ENCODE results near the gene ATP9B.
A peak's percentile ranks its signal among the peaks of the same experiment; 100 is the strongest.
"Not testable (repeated sequence)": the region's sequence is repeated elsewhere in the genome, so short reads cannot be mapped to it uniquely, and the experiment has no call there.

Gene ATP9B

DNA sequence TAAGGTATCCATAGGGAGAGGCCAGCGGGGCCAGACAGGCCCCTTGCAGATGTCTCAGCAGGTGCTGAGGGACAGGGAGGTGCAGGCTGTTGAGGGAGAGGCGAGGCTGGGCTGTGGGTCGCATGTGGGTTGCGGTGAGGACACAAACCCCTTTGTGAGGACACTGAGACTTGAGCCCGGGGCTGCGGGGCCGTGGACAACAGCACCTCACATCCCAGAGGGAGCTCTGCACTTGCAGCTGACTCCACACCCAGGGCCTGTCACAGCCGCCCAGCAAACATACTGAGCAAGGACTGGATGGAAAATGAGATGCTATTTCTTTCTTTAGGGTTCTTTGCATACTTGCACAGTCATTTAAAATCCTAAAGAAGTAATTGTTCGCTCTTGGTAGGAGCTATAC, 231.2 kb downstream of the ATP9B start:
- no peak for DNase-seq

DNA sequence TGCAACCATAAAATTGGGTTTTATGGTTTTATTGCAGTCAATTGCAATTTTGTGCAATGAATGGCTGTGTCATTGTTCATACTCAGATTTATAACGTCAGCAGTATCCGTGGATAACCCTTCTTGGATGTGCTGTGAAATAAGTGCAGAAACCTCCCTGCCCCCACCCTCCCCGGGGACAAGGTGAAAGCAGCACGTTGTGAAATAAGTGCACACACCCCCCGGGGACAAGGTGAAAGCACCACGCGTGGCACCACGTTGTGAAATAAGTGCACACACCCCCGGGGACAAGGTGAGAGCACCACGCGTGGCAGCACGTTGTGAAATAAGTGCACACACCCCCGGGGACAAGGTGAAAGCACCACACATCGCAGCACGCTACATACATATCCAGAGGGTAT, 232.9 kb downstream of the ATP9B start:
- DNase-seq = no peak

DNA sequence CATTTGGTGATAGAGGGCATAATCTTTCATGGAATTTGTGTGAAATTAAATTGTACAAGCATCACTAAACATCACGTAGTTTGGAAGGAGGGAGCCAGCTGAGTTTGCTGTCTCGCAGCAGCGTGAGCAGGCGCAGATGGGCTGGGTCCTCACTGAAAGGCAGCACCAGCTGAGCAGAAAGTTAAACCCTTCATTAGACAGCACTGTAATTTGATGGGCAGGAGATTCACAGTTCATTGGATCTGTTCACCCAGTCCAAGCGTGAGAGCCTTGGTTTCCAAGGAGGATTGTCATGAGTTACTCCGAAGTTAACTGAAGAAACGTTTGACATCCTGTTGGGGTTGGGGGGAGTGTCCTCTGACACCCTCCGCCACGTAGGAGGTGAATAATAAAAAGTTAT, 236.7 kb downstream of the ATP9B start:
- DNase-seq = peak; percentile 65

DNA sequence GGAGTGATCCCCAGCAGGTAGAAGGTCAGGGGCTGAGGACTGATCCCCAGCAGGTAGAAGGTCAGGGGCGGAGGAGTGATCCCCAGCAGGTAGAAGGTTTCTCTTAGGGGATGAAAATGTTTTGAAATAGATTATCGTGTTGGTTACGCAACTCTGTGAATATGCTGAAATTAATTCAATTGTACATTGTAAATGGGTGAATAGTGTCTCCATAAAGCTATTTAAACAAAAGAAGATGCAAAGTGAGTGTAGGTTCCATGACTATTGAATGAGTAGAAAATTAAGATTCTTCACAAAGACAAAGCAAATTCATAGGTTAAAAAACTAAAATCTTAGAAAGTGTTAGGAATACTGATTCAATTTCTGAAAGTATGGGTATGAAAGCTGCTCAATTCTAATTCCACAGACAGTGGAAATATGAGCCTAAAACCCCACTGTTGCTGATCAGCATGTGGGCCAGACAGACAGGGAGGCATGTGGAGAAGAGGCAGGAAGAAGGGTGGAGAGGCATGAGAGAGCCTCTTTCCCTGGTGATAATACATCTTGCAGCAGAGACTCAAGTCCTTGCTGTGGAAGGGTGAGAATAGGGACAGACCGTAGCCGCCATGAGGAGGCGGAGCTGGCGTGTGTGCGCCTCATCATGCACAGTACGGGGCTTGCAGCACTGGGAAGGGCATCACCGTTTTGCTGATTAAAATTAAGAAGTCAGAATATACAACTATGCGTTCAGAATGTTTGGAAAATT, 240.6 kb downstream of the ATP9B start:
- DNase-seq = no peak

DNA sequence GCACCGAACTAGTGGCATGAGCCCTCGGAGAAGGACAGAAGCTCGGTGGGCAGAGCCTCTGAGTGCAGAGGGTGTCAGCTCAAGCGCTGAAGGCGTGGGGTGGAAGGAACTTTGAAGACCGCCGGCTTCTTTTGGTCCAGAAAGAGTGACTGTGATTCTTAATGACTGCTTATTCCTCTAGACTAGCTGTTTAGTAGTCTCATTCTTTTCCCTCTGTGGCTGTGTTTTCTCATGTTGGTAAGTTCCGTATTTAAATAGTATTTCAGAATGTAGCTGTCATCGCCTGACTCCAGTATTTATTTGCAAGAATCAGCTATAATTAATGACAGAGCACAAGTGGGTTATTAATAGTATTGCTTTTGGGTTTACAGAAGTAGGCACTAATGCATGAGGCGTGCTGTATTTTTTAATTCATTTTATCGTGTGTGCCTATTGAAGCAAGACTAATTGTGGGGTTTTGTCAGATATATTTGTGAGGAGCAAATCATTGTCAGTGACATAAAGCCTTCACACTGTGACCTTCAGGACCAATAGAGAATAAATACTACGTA, 245.7 kb downstream of the ATP9B start:
- DNase-seq = no peak

DNA sequence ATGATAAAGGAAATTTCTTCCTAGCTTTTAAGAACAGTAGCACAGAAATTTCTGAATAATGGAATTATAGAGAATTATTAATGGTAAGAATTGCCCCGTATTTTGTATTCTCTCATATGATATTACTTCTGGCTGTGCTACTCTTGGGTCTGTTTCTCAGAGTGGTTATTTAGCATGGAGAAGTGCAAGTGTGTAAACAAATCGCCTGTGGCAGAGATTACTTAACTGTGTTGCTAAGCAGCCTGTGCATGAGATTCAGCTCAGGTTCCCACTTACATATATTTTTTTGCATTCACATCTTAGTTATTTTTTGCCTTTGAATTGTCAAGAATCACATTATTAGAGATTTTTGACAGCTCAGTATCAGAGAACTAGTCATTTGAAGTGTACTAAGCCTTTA, 246.4 kb downstream of the ATP9B start:
- DNase-seq = no peak

DNA sequence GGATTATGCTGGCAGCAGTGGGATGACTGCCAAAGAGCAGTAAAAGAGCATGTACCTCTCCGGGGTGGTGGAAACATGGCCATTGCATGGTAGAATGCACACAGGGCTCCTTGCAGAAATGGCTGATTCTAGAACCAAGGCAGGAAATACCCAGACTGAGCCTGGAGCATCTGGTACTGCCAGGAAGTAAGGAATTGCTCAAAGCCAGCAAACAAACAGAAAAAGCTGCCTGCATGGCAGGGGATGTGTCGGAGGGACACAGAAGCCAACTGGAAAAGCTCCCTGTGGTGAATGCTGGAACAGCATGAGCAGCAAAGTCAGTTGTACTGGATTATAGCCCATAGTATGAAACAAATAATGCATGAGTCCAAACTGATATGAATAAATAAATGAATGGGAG, 248.5 kb downstream of the ATP9B start:
- DNase-seq = no peak

DNA sequence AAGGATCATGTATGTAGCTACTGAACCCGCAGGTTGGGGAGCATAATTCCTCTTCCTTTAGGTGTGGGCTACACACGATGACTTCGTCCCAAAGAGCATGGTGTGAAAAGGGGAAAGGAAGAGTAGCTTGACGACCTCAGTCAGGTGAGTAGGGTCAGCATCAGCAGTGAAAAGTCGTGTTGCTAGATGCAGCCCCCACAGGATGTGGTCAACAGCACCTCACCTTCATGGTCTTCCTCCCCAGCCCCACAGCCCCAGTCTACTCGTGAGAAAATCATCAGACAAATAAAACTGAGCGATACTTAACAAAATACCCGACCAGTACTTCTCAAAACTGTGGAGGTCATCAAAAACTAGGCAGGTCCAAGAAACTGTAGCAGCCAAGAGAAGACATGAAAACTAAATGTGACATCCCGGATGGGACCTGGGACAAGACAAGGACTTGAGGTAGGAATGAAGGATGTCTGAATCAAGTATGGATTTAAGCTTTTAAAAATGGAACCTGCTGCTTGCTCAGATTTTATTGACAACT, 249.0 kb downstream of the ATP9B start:
- DNase-seq = no peak

DNA sequence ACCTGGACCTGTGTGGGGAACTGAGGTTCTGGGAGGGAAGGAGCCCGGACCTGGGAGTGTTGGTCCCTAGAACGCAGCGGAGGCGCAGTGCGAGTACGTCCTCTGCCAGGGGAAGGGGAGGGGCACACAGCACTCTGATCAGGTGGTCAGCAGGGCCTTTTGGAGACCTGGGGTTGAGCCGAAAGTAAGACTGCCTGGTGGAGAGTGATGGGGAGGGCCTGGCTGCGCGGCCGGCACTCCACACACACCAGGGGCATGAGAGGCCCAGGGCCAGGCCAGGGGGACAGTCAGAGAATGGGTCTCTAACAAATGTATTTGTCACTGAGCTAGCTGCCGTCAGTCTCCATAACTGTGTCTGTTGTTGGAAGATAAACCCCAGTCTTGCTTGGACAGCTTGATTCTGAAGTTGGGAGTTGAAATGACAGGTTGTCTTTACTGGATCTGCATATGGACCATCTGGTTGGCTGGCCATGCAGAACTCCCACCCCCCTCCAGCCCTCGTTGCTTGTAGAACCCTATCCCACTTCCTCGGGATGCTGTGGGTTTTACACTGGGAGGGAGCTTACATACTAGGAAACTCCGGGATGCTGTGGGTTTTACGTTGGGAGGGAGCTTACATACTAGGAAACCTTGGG, 251.1 kb downstream of the ATP9B start:
- DNase-seq = no peak

DNA sequence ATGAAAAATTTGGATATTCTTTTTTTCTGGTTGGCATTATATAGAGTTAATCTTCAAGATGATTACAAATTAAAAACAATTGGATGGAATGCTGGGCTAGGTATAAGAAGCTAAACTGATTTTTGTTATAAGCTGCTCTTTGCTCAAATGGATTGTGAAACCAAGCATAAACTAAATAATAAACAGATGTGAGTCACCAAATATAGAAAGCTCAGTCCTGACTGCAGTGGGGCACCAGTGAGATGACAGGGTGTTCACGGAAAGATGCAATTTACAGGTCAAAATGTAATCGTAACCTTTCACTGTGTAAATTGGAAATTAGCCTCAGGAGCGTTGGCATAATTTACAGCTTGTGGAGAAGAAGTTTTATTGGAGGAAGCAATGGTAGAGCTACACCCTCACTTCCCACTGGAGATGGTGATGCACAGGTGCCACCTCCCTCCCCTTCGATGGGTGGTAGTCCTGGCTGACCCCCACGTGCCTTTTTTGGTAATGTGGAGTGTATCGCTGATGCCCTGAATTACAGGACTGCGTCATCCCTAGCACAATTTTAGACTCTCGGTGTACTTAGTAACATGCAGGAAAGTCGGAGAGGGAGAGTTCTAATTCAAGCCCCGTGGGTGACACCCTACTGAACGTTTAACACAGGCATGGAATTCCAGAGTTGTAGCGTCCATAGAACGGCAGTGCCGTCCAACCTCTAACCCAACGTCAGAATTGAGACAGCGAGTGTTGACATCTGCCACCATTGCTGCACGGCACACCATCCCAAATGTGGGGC, 252.6 kb downstream of the ATP9B start:
- DNase-seq = no peak

DNA sequence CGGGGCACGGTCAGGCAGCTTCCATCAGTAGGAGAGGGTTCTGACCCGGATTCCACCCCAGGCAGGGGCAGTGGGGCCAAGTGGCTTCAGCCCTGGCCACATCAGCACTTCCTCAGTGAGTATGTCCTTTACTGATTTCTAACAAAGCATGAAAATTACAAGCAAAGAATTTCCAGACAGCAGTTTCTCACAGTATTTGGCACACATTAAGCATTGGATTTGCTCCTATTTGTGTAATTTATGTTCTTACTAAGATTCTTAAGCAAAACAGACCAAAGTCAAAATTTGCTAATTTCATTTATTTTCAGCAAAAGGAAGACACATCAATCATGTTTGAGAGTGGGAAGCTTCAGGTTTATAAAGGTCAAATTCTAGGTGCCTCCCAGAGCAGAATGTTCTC, 253.2 kb downstream of the ATP9B start:
- no peak for DNase-seq

DNA sequence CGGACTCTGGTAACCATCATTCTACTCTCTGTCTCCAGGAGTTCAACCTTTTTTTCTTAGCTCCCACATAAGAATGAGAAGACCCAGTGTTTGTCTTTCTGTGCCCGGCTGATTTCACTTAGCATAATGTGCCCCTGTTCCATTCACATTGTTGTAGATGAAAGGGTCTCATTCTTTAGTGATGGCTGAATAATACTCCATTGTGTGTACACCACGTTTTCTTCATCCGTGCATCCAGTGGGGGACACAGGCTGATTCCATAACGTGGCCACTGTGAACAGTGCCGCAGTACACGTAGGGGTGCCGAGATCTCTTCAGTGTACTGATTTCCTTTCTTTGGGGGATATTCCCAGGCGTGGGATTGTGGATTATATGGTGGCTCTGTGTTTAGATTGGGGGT, 254.3 kb downstream of the ATP9B start:
- DNase-seq = no peak

DNA sequence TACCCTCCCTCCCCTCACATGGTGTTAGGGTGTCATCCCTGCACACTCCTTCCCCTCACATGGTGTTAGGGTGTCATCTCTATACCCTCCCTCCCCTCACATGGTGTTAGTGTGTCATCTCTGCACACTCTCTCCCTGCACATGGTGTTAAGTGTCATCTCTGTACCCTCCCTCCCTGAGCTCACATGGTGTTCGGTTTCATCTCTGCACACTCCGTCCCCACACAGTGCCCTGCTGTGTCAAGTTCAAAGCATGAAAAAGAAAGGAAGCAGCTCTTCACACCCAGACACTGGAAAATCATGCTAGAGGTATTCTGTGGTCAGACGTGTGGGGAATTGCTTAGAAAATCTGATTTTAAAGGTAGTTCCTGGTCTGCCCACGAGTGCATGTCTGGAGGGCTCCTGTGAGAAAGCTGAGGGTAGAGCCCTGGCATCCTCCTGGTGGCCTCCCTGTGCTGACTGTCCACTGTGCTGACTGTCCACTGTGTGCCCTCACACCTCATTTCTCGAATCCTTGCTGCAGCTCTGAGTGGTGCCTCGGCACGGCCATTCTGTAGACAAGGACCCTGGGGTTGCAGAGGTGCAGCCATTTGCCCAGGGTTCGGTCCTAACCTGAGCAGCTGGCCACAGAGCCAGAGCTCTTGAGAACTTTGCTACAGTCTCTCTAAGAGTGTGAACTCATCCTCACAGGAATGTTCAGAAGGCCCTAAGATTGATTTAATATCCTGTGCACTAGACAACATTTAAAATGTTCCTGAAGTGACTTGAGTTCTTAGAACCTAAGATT, 257.4 kb downstream of the ATP9B start:
- DNase-seq = no peak

DNA sequence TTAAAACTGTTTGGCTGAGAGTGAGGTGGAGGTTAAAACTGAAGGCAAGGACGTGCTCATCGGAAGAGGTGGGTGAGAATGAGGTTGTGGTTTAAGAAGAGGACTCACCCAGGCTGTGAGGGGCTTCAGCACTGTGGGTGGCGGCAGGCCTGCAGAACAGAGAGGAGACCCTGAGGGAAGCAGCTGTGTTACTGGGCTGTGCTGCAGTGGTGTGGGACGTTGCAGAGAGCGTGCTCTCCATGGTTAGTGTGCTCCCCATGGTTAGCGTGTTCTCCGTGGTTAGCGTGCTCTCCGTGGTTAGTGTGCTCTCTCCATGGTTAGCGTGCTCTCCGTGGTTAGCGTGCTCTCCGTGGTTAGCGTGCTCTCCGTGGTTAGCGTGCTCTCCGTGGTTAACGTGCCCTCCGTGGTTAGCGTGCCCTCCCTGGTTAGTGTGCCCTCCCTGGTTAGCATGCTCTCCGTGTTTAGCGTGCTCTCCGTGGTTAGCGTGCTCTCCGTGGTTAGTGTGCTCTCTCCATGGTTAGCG, 258.1 kb downstream of the ATP9B start:
- DNase-seq = no peak

DNA sequence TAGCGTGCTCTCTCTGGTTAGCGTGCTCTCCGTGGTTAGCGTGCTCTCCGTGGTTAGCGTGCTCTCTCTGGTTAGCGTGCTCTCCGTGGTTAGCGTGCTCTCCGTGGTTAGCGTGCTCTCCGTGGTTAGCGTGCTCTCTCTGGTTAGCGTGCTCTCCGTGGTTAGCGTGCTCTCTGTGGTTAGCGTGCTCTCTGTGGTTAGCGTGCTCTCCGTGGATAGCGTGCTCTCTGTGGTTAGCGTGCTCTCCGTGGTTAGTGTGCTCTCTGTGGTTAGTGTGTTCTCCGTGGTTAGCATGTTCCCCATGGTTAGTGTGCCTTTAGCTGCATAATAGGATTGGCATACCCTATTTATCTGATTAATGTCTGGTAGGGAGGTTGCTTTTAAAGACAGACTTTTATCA, 258.7 kb downstream of the ATP9B start:
- not testable (repeated sequence) for DNase-seq

DNA sequence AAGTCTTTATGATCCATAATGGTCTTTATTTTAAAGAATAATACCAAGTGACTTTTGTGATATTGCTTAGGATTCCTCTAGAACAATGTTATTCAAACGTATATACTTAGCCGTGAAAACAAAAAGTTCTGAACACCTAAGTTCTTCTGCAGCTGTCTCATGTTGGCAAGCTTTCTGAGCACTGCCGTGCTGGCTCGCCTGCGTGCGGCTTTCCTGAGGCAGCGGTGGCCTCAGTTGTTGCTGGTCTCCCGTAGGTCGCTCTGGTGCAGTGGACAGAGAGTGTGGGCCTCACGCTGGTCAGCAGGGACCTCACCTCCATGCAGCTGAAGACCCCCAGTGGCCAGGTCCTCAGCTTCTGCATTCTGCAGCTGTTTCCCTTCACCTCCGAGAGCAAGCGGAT, 259.7 kb downstream of the ATP9B start:
- DNase-seq = no peak

DNA sequence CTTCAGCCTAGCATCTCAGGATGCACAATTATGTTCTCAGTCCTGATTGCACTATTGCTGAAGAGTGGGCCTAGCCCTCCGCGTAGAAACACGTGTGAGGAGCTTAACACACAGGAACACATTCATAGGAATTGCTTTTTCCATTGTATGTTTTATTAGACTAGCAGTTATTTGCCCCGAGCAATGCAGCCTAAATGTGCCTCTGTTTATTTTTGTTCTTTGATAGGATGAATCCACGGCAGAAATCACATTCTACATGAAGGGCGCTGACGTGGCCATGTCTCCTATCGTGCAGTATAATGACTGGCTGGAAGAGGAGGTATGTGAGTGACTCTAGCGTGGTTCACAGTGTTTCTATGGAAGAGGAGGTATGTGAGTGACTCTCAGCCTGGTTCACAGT, 260.6 kb downstream of the ATP9B start:
- DNase-seq = no peak

DNA sequence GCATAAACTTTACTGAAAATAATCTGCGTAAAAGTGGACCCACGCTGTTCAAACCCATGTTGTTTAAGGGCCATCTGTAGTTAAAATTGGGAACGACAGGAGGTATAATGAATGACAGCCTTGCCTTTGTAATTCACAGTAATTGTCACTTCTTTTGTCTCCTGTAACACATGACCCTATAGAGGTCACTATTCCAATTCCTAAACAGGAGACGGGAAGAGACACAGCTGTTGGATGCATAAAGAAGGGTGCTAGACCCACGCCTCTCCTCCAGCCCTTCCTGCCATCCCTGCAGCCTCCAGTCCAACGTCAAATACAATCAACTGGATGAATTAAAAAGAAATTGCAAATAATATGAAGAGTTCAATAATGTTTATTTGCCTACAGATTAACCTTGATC, 263.5 kb downstream of the ATP9B start:
- no peak for DNase-seq

DNA sequence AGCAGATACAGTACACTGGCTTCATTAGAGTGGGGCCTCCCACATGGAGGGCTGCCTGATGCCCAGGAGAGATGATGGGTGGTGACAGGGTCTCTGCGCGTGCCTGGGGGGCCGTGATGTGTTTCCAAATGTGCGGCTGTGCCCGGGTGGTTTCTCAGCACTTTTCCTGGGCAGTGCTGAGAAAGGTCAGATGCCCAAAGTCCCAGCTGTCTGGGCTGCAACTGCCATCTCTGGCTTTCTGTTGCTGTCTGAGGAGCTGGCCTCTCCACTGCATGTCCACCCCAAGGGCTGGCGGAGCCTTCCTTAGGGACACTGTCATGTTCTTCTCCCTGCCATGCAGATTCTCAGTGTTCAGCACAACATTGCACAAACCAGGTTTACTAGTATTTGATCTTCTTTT, 263.9 kb downstream of the ATP9B start:
- no peak for DNase-seq

DNA sequence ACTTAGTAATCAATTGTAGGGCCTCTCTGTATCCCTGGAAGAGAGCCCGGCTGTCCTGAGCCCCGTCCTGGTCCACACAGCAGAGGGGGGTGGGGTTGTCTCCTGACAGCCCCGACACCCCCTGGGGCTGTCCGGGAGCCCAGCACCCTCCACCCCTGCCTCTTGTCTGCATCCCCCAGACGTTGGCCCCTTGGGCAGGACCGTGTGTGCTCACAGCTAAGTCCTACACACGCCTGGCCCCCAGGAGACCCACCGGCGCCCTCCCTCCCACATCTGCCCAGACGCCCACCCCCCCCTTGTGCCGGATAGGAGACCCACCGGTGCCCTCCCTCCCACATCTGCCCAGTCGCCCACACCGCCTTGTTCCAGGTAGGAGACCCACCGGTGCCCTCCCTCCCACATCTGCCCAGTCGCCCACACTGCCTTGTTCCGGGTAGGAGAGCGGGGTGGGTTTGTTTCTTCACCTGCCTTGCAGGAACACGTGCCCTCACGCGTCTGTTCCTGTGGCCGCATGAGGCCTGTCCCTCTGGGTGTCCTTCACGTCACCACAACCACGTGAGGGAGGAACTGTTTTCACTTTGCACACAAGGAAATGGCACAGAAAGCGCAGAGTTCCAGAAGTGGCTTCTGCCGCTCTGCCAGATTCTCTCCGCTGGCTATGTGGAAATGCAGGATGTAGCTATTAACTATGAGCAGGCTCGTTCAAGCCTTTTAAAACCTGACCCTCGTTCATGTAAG, 265.5 kb downstream of the ATP9B start:
- DNase-seq = no peak

DNA sequence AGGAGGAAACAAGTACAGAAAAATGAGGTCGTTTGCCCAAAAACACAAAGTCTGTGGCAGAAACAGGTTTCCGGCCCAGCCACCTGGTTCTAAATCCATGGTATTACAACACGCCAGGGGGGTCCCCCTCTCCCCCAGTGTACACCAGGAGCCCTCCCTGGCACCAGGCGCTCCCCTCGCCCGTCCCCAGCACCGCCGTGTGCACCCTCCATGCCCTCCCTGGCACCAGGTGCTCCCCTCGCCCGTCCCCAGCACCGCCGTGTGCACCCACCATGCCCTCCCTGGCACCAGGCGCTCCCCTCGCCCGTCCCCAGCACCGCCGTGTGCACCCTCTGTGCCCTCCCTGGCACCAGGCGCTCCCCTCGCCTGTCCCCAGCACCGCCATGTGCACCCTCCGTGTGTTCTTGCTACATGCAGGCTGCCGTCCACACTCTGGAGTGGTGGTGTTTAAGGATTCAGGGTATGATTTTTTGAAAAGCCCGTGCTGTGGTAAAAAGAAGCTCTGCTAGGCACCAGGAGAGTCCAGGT, 266.7 kb downstream of the ATP9B start:
- DNase-seq = no peak

All from right hindlimb (tissue), 1 donor.